Measurements from ENCODE around the gene COQ8A. TPM values are rescaled to one million over a fixed set of nuclear protein-coding genes. Genes with fewer than 3 reads are reported as not detected.

Gene COQ8A
- total RNA-seq, 3 donors from 2014 or later, result 51.8 to 307 (median 60.6) TPM

- Histone ChIP-seq H3K9me3 (no peaks in the 10 kb centered on the region), H3K36me3 (no peaks in the 10 kb centered on the region), H3K4me1 (no peaks in the 10 kb centered on the region), H3K27me3 (no peaks in the 10 kb centered on the region), H3K27ac (no peak overlapping the region), H3K4me3 (no peak overlapping the region)
- intact Hi-C loops (cut with DNase I; ENCODE audit: low total_unique reads), result no loop called here
- DNase-seq (ENCODE audit: low spot score in 2 of 2), result no peak
- TF ChIP-seq CTCF (IDR thresholded peaks at IDR 0.05) (no peak), POLR2A (IDR thresholded peaks at IDR 0.05) (no peak), POLR2AphosphoS5 (IDR thresholded peaks at IDR 0.05) (no peak)
These were observed 24.8 kb downstream of the COQ8A start for GRCh38 chr1:226964611-226965486.

- Histone ChIP-seq H3K27me3 (no peaks in the 10 kb centered on the region), H3K9me3 (peaks cover 0 to 5% of the 10 kb centered on the region in 2 donors), H3K27ac (no peak overlapping the region), H3K4me3 (no peak overlapping the region), H3K36me3 (no peaks in the 10 kb centered on the region), H3K4me1 (no peaks in the 10 kb centered on the region)
- intact Hi-C loops (cut with DNase I; ENCODE audit: low total_unique reads), result no loop called here
- DNase-seq (ENCODE audit: low spot score in 2 of 2), result no peak
- no peak for TF ChIP-seq POLR2A (IDR thresholded peaks at IDR 0.05)
- TF ChIP-seq CTCF (IDR thresholded peaks at IDR 0.05), result no peak
- no peak for TF ChIP-seq POLR2AphosphoS5 (IDR thresholded peaks at IDR 0.05)
These were observed 25.7 kb downstream of the COQ8A start for GRCh38 chr1:226965581-226966440.

- no peak overlapping the region for H3K27ac ChIP-seq
- no peak for TF ChIP-seq POLR2AphosphoS5 (IDR thresholded peaks at IDR 0.05)
- no peak for TF ChIP-seq CTCF (IDR thresholded peaks at IDR 0.05)
- TF ChIP-seq POLR2A (IDR thresholded peaks at IDR 0.05), result no peak
- no peaks in the 10 kb centered on the region for H3K27me3 ChIP-seq
- peaks cover 6 to 14% of the 10 kb centered on the region in 2 donors for H3K9me3 ChIP-seq
- no peak overlapping the region for H3K4me3 ChIP-seq
- intact Hi-C loops (cut with DNase I; ENCODE audit: low total_unique reads), result no loop called here
- H3K4me1 ChIP-seq, result no peaks in the 10 kb centered on the region
- no peaks in the 10 kb centered on the region for H3K36me3 ChIP-seq
- DNase-seq (ENCODE audit: low spot score in 2 of 2), result no peak
These were observed 26.6 kb downstream of the COQ8A start for GRCh38 chr1:226966683-226967082.

- no peaks in the 10 kb centered on the region for H3K27me3 ChIP-seq
- H3K4me1 ChIP-seq, result no peaks in the 10 kb centered on the region
- no peak overlapping the region for H3K4me3 ChIP-seq
- no peak for TF ChIP-seq CTCF (IDR thresholded peaks at IDR 0.05)
- TF ChIP-seq POLR2A (IDR thresholded peaks at IDR 0.05), result no peak
- TF ChIP-seq POLR2AphosphoS5 (IDR thresholded peaks at IDR 0.05), result no peak
- intact Hi-C loops (cut with DNase I; ENCODE audit: low total_unique reads), result no loop called here
- no peaks in the 10 kb centered on the region for H3K36me3 ChIP-seq
- no peak overlapping the region for H3K27ac ChIP-seq
- H3K9me3 ChIP-seq, result peaks cover 9 to 19% of the 10 kb centered on the region in 2 donors
- no peak for DNase-seq (ENCODE audit: low spot score in 2 of 2)
These were observed 27.6 kb downstream of the COQ8A start for GRCh38 chr1:226967665-226968064.

GRCh38 chr1:226971765-226972164 lies 31.7 kb downstream of the COQ8A start:
- H3K9me3 ChIP-seq, result peaks cover 9 to 19% of the 10 kb centered on the region in 2 donors
- no peak overlapping the region for H3K27ac ChIP-seq

More at GRCh38 chr1:226971765-226972164, 31.7 kb downstream of the COQ8A start:
- DNase-seq (ENCODE audit: low spot score in 2 of 2), result no peak
- TF ChIP-seq POLR2AphosphoS5 (IDR thresholded peaks at IDR 0.05), result no peak
- TF ChIP-seq POLR2A (IDR thresholded peaks at IDR 0.05), result no peak
- no peak for TF ChIP-seq CTCF (IDR thresholded peaks at IDR 0.05)
- Histone ChIP-seq H3K4me3 (no peak overlapping the region), H3K36me3 (no peaks in the 10 kb centered on the region), H3K4me1 (peaks cover 11 to 24% of the 10 kb centered on the region in 2 donors), H3K27me3 (no peaks in the 10 kb centered on the region)
- intact Hi-C loops (cut with DNase I; ENCODE audit: low total_unique reads), result no loop called here
